Measurements from ENCODE around the gene CDC45.

GRCh38 chr22:19503869-19504268 is 24.1 kb downstream of the CDC45 start:
- no peak for TF ChIP-seq CTCF (IDR thresholded peaks at IDR 0.05)
- TF ChIP-seq ZFX (IDR thresholded peaks at IDR 0.05; ENCODE audit: borderline replicate concordance): no peak

Measured in 22Rv1 (cell line).